Thyroid gland (tissue), 4 donors: Measurements from ENCODE around the gene ARHGEF37. TPM values are rescaled to one million over a fixed set of nuclear protein-coding genes. Genes with fewer than 3 reads are reported as not detected.

Source experiments
- DNase-seq, 2 donors: peaks; one replicate each; pipeline ENCODE4 v3.0.0-alpha.2; 2019
- H3K27ac ChIP-seq, 3 donors: fragments of 200-600 bp; sonication (generic); 1 replicate in 2 of 3; 2 replicates in 1 of 3; pipeline ENCODE4 v1.5.1; 2016 to 2019; ENCODE audit warnings: mild to moderate bottlenecking in 1 of 3, moderate library complexity in 1 of 3
- H3K27me3 ChIP-seq: fragments of 200-600 bp; sonication (generic); one replicate; pipeline ENCODE4 v1.5.1; 2019
- H3K36me3 ChIP-seq, 2 donors: fragments of 200-600 bp; sonication (generic); one replicate each; pipeline ENCODE4 v1.5.1; 2016 to 2019
- H3K4me1 ChIP-seq, 2 donors: fragments of 200-600 bp; sonication (generic); one replicate each; pipeline ENCODE4 v1.5.1; 2017 to 2019
- H3K4me3 ChIP-seq, 3 donors: fragments of 200-600 bp; sonication (generic); replicated peaks in 1 of 3; 1 replicate in 2 of 3; 2 replicates in 1 of 3; pipeline ENCODE4 v1.5.1; 2016; ENCODE audit warnings: mild to moderate bottlenecking in 1 of 3
- H3K9me3 ChIP-seq: fragments of 200-600 bp; sonication (generic); one replicate; pipeline ENCODE4 v1.5.1; 2017
- CTCF ChIP-seq, 6 experiments: fragments of 200-600 bp in 3 of 6; fragments of 450-650 bp in 3 of 6; sonication (generic) in 3 of 6; IDR thresholded peaks; one replicate each; pipeline ENCODE4 v1.5.1; 2016 to 2019; ENCODE audit warnings: antibody characterized with exemption in 6 of 6, mild to moderate bottlenecking in 2 of 6, inconsistent platforms in 1 of 6, moderate library complexity in 1 of 6
- POLR2A ChIP-seq, 2 donors: fragments of 450-650 bp; IDR thresholded peaks; one replicate each; pipeline ENCODE4 v1.6.1; 2017; ENCODE audit warnings: antibody characterized with exemption in 2 of 2, mild to moderate bottlenecking in 2 of 2, moderate library complexity in 1 of 2
- WGBS, 2 donors: methylation state at CpG; one replicate each; pipeline ENCODE4 v1.1.5; 2017; 5-methylcytosine and 5-hydroxymethylcytosine counted together
- intact Hi-C: fragments of 100-400 bp; cut with DNase I; formaldehyde crosslinking; loops from one replicate; pipeline ENCODE4 v1.15.1; 2023
- total RNA-seq, 4 donors: library from RNA; depleted of rRNA; stranded (reverse); fragments of >200 nt; gene quantifications; one replicate each; pipeline ENCODE4 v1.2.3, GENCODE V29; 2016

The ARHGEF37 gene
- total RNA-seq, 4 donors from 2014 or later: 4.4 to 6.2 (median 5.5) TPM

DNA sequence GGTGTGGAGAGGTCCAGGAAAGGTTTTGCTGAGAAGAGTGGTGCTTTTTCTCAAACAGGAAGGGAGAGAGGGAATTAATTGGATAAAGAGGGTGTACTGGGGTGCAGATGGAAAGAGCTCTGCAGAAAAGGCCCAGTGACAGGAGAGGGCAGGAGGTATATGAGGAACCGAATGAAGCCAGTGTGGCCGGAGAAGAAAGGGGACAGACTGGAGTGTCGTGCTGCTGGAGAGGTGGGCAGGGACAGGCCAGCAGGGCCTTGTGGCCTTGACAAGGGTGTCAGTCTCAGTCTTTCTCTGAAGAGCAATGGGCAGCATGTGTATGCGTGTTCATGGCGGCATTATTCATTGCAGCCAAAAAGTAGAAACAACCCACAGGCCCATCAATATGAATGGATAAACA, 48.1 kb downstream of the ARHGEF37 start:
- no peak overlapping the region for H3K27ac ChIP-seq
- WGBS, 2 donors: 93 to 97% methylated on average over 5 of the region's 5 CpGs
- H3K4me1 ChIP-seq: peaks cover 0 to 10% of the 10 kb centered on the region in 2 donors
- no peaks in the 10 kb centered on the region for H3K36me3 ChIP-seq
- no peaks in the 10 kb centered on the region for H3K27me3 ChIP-seq
- TF ChIP-seq POLR2A (IDR thresholded peaks at IDR 0.05): no peak
- TF ChIP-seq CTCF (IDR thresholded peaks at IDR 0.05): no peak
- H3K4me3 ChIP-seq: no peak overlapping the region
- no peak for DNase-seq
- H3K9me3 ChIP-seq: no peaks in the 10 kb centered on the region
- intact Hi-C loops: no loop called here

DNA sequence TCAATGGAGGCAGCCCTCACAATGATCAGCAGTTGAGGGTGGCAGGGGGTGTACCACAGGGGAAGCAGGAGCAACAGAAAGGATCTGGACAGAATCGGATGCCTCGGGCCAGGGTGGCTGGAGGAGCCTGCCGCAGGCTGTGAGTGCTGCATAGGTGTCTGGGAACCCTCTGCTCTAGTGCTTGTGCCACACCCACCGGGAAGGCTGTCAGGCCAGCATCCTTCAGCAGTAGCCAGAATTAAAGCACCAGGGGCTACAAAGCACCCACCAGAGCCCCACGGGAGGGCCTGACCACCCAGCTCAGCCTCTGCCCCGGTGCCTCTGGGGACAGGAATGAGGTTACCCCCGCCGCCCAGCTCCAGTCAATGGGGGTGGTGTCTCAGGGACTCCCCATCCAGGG, 49.0 kb downstream of the ARHGEF37 start:
- Histone ChIP-seq H3K36me3 (no peaks in the 10 kb centered on the region), H3K4me3 (no peak overlapping the region), H3K4me1 (peaks cover 0 to 10% of the 10 kb centered on the region in 2 donors), H3K27ac (no peak overlapping the region), H3K9me3 (no peaks in the 10 kb centered on the region), H3K27me3 (no peaks in the 10 kb centered on the region)
- intact Hi-C loops: loop anchor here (10.0 kb wide), 1 partner anchor 364 kb away; no protein-coding TSS in a partner anchor
- 87 to 90% methylated on average over 8 of the region's 8 CpGs for WGBS, 2 donors
- DNase-seq: no peak
- no peak for TF ChIP-seq POLR2A (IDR thresholded peaks at IDR 0.05)
- TF ChIP-seq CTCF (IDR thresholded peaks at IDR 0.05): no peak

- peaks cover 0 to 10% of the 10 kb centered on the region in 2 donors for H3K4me1 ChIP-seq
- no peak for TF ChIP-seq CTCF (IDR thresholded peaks at IDR 0.05)
- no peak overlapping the region for H3K27ac ChIP-seq
- intact Hi-C loops: loop anchor here (10.0 kb wide), 1 partner anchor 363 kb away; no protein-coding TSS in a partner anchor
- no peaks in the 10 kb centered on the region for H3K36me3 ChIP-seq
- 92 to 100% methylated on average over 2 of the region's 2 CpGs for WGBS, 2 donors
- no peak overlapping the region for H3K4me3 ChIP-seq
- DNase-seq: no peak
- H3K9me3 ChIP-seq: no peaks in the 10 kb centered on the region
- no peaks in the 10 kb centered on the region for H3K27me3 ChIP-seq
Observed at GRCh38 chr5:149631506-149631905, 50.2 kb downstream of the ARHGEF37 start.

- TF ChIP-seq POLR2A (IDR thresholded peaks at IDR 0.05): no peak
- no peak for TF ChIP-seq CTCF (IDR thresholded peaks at IDR 0.05)
- Histone ChIP-seq H3K27ac (no peak overlapping the region), H3K4me1 (peaks cover 0 to 10% of the 10 kb centered on the region in 2 donors), H3K27me3 (no peaks in the 10 kb centered on the region), H3K9me3 (no peaks in the 10 kb centered on the region), H3K4me3 (no peak overlapping the region), H3K36me3 (no peaks in the 10 kb centered on the region)
- peak; percentile 31 to 47 for DNase-seq
- intact Hi-C loops: loop anchor here (10.0 kb wide), 1 partner anchor 362 kb away; no protein-coding TSS in a partner anchor
- 67 to 73% methylated on average over 11 to 12 of the region's 12 CpGs for WGBS, 2 donors
Observed at GRCh38 chr5:149632311-149633251, 51.3 kb downstream of the ARHGEF37 start.
